ENCODE results near the gene CHD5.
"Not testable (repeated sequence)": the region's sequence is repeated elsewhere in the genome, so short reads cannot be mapped to it uniquely, and the experiment has no call there.

CHD5 gene

DNA sequence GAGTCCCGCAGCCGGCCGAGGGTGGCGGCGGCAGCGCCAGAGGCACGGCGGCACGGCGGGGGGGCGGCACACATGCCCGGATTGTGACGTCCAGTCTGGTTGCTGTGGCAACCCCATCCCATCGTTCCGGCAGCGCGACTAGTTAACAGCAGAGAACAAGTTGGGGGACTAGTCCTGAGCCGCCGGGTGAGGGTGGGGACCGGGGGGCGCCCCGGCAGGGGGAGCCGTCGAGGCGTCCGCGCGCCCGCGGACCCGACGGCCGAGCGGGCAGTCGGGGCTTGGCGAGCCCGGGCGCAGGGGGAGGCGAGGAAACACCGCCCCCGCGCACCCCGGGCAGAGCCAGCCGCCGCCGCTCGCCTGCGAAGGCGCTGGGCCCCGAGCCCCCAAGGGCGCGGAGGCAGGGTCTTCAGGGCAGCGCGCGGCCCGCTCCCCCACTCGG lies at the start of gene CHD5:
Gene CHD5 (minus strand): TSS at position 54 of the 439 bp plus-strand sequence. CDS start 298 bp downstream, outside the sequence.
- no peak for DNase-seq (ENCODE audit: low read depth)

- DNase-seq (ENCODE audit: low read depth), result no peak
Observed at GRCh38 chr1:6225651-6226050, 45.5 kb upstream of the CHD5 start.

- no peak for DNase-seq (ENCODE audit: low read depth)
Observed at GRCh38 chr1:6224718-6225117, 44.6 kb upstream of the CHD5 start.

DNA sequence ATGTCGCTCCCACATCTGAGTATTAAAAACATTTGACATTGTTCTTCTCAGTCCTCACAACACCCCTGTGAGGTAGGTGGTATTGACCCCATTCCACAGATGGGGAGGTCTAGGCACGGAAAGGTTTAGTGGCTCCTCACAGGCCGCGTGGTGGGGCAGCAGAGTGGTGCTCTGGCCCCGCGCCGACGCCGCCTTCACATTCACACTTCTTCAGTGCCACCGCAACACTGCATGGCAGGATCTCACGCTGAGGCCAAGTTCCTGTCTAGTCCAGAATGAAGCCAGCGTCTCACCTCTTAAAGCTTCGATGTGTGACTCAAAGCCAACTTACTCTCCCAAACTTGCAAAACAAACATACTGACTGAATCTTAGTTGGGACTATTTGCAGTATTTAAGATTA lies 43.5 kb upstream of the CHD5 start:
- no peak for DNase-seq (ENCODE audit: low read depth)

DNA sequence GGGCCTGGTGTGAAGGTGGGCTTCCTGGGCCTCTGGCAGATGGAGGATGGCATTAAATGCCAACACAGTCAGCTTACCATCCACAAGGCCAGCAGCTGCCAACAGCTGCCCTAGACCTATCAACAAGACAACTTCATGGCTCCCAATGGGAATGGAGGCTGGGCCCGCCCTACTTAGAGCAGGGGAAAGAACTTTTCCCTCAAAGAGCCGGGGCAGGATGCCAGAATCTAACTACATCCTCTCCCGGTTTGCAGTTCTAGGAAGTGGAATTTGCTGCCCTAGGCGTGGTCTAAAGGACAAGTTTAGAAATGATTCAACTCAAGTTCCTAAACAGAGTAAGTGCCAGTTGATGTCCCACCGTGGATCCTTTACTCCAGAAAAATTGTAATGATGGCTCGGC lies 42.5 kb upstream of the CHD5 start:
- DNase-seq (ENCODE audit: low read depth), result no peak

GRCh38 chr1:6221210-6221784 lies 41.2 kb upstream of the CHD5 start:
- DNase-seq (ENCODE audit: low read depth), result no peak

GRCh38 chr1:6220236-6220635 lies 40.1 kb upstream of the CHD5 start:
- no peak for DNase-seq (ENCODE audit: low read depth)

GRCh38 chr1:6219641-6220040 lies 39.5 kb upstream of the CHD5 start:
- DNase-seq (ENCODE audit: low read depth), result not testable (repeated sequence)

- DNase-seq (ENCODE audit: low read depth), result no peak
Observed at GRCh38 chr1:6218375-6219164, 38.4 kb upstream of the CHD5 start.

DNA sequence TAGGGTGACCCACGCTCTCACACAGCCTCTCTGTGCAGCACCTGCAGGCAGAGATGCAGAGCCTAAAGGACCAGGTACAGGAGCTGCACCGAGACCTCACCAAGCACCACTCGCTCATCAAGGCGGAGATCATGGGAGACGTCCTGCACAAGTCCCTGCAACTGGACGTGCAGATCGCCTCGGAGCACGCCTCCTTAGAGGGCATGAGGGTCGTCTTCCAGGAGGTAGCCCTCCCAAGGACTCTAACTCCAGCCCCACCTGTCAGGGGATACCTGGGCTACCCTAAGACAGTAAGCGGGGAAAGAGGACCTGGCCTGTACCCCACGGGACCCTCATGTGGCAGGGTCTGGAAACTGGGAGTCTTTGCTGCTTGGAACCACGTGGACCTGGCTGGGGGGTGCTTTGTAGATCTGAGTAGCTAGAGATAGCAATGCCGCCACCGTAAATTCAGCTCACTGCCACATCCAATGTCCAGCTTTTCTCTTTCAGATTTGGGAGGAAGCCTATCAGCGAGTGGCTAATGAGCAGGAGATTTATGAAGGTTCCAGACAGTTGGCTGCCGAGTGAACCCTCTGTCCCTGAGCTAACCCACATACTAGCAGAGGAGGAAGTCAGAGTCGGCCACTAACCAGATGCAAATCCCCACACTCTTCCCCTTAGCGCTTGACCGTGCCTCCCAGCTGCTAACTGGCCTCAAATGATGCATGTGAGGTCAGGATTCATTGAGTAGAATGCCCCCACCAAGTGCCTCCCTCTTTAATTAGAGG lies 32.3 kb upstream of the CHD5 start:
- DNase-seq (ENCODE audit: low read depth), result no peak

GRCh38 chr1:6211731-6212130 lies 31.6 kb upstream of the CHD5 start:
- no peak for DNase-seq (ENCODE audit: low read depth)

GRCh38 chr1:6210591-6211355 lies 30.7 kb upstream of the CHD5 start:
- DNase-seq (ENCODE audit: low read depth), result no peak

DNA sequence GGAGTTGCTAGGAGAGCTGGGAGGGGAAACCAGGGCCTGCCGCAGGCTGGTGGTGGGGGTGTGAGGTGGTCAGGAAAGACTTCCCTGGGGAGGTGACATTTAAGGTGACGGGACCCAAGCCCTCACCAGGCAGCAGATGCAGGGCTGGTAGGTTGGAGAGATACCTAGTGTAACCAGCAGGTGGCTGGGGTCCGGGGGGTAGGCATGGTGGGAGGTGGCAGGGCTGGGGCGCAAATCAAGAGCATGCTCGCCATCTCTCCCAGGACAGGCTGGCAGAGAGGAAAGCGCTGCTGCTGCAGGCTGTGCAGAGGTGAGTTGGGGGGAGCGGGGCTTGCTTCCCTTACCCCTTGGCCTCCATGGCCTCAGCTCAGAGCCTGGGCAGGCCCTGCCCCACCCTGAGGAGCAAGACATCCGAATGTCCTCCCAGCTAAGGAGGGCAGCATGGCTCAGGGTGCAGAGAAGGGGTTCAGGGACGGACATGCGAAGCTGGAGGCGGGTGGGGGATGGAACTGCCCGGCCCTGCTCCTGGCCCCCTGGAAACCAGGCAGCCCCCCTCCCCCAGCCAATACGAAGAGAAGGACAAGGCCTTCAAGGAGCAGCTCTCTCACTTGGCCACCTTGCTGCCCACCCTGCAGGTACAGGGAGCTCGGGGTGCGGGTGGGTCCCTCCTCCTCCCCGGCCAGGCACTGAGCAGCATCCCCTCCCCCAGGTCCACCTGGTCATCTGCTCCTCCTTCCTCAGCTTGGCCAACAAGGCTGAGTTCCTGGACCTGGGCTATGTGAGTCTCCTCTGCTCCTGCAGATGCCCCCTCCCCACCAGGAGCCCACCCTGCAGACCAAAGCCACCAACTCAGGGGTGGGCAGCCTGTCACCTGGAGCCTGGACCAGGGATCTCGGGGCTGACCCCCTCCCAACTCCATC lies 29.8 kb upstream of the CHD5 start:
- no peak for DNase-seq (ENCODE audit: low read depth)

DNA sequence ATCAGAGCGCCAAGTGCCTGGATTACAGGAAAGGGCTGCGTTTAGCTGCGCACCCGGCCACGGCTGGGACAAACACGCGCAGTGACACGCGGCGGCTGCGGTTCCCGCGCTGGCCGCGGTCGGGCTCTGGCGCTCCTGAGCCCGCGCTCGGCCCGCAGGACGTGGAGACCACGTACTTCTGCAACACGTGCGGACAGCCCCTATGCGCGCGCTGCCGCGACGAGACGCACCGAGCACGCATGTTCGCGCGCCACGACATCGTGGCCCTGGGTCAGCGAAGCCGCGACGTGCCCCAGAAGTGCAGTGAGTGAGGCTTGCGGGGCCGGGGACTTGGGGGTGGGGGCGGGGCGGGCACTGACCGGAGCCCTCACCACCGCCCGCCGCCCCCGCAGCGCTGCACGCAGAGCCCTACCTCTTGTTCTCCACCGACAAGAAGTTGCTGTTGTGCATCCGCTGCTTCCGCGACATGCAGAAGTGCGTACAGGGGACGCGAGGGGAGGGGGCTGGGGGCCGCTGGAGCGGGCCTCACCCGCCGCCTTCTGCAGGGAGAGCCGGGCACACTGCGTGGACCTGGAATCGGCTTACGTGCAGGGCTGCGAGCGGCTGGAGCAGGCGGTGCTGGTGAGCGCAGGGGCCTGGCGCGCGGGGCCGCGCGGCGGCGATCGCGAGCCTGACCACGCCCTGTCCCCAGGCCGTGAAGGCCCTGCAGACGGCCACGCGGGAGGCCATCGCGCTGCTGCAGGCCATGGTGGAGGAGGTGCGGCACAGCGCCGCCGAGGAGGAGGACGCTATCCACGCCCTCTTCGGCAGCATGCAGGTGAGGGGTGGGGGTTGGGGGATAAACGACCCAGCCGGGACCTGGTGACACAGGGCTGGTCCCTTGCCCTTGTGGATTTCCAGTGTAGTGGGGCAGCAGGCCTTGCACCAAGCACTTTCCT lies 28.9 kb upstream of the CHD5 start:
- no peak for DNase-seq (ENCODE audit: low read depth)

GRCh38 chr1:6207921-6208320 lies 27.8 kb upstream of the CHD5 start:
- no peak for DNase-seq (ENCODE audit: low read depth)

GRCh38 chr1:6207075-6207885 lies 27.2 kb upstream of the CHD5 start:
- no peak for DNase-seq (ENCODE audit: low read depth)

- no peak for DNase-seq (ENCODE audit: low read depth)
Observed at GRCh38 chr1:6206520-6206855, 26.4 kb upstream of the CHD5 start.

GRCh38 chr1:6205849-6206519 lies 25.9 kb upstream of the CHD5 start, which contains the start of gene RNF207:
Gene RNF207, plus strand, starts transcription at chr1:6206119. Its CDS starts 417 bp downstream, at chr1:6206536.
- DNase-seq (ENCODE audit: low read depth), result no peak

GRCh38 chr1:6202256-6202655 lies 22.1 kb upstream of the CHD5 start:
- no peak for DNase-seq (ENCODE audit: low read depth)

All from stimulated activated CD8-positive, alpha-beta memory T cell treated with anti-CD3 and anti-CD28 coated beads, Interleukin-7, amount 100 ng/mL, for 24 hours (primary cell).